H1 (cell line): Measurements from ENCODE around the gene ZNF575. TPM values are rescaled to one million over a fixed set of nuclear protein-coding genes. Genes with fewer than 3 reads are reported as not detected.

ENCODE experiments used
- polyA plus RNA-seq, 7 experiments: library from polyadenylated mRNA; depleted of rRNA in 3 of 7; stranded (reverse) in 5 of 7; unstranded in 2 of 7; fragments of >200 nt in 5 of 7; fragments of 200-250 nt in 2 of 7; gene quantifications; 1 replicate in 5 of 7; 2 replicates in 1 of 7; 4 replicates in 1 of 7; pipeline versions ENCODE4 v1.2.1 to v1.2.3, GENCODE V29; 2011 to 2013; ENCODE audit warnings: missing spikeins in 2 of 7, mixed read lengths in 2 of 7
- total RNA-seq: library from RNA; stranded (reverse); fragmentation: NEBNext Ultra II Directional; extraction: Animal tissue kit (Norgen Biotek cat#: 25700); gene quantifications from 2 replicates; pipeline ENCODE4 v1.2.1, GENCODE V29; 2021

The ZNF575 gene
- total and polyA plus RNA-seq, 2 of the 8 experiments (the other 6 are each of a cell fraction or from before 2014, with no cell fraction given) = 0.05 TPM; not detected in 1

Other genes starting within 250 kb of the ZNF575 start
- gene CD177, start 179.5 kb upstream of the ZNF575 start, total RNA-seq = 3.4 and 4.2 TPM in 2 replicates
- 10.0 and 10.5 TPM in 2 replicates for gene CD177, start 179.5 kb upstream of the ZNF575 start, polyA plus RNA-seq (2011; rRNA removed)
- not detected in 2 replicates for gene TEX101, start 118.3 kb upstream of the ZNF575 start, total RNA-seq
- gene TEX101, start 118.3 kb upstream of the ZNF575 start, polyA plus RNA-seq (2011; rRNA removed) = 0.06 and 0.12 TPM in 2 replicates
- gene LYPD3, start 67.6 kb upstream of the ZNF575 start, total RNA-seq = 4.0 and 4.1 TPM in 2 replicates
- gene LYPD3, start 67.6 kb upstream of the ZNF575 start, polyA plus RNA-seq (2011; rRNA removed) = 16.4 and 18.4 TPM in 2 replicates
- gene PHLDB3, start 28.4 kb upstream of the ZNF575 start, total RNA-seq = 7.5 and 8.5 TPM in 2 replicates
- gene PHLDB3, start 28.4 kb upstream of the ZNF575 start, polyA plus RNA-seq (2011; rRNA removed) = 4.0 and 6.5 TPM in 2 replicates
- 18.6 and 19.9 TPM in 2 replicates for gene ETHE1, start 6.0 kb upstream of the ZNF575 start, total RNA-seq
- gene ETHE1, start 6.0 kb upstream of the ZNF575 start, polyA plus RNA-seq (2011; rRNA removed) = 92.7 and 96.0 TPM in 2 replicates
- 42.5 and 48.5 TPM in 2 replicates for gene XRCC1, start 42.3 kb downstream of the ZNF575 start, total RNA-seq
- 44.4 and 57.9 TPM in 2 replicates for gene XRCC1, start 42.3 kb downstream of the ZNF575 start, polyA plus RNA-seq (2011; rRNA removed)
- 7.5 and 9.2 TPM in 2 replicates for gene PINLYP, start 42.6 kb downstream of the ZNF575 start, total RNA-seq
- gene PINLYP, start 42.6 kb downstream of the ZNF575 start, polyA plus RNA-seq (2011; rRNA removed) = 27.1 and 31.3 TPM in 2 replicates
- gene IRGQ, start 62.9 kb downstream of the ZNF575 start, total RNA-seq = 39.9 and 42.9 TPM in 2 replicates
- 10.5 and 16.0 TPM in 2 replicates for gene IRGQ, start 62.9 kb downstream of the ZNF575 start, polyA plus RNA-seq (2011; rRNA removed)
- gene ZNF576, start 63.4 kb downstream of the ZNF575 start, total RNA-seq = 13.6 and 14.7 TPM in 2 replicates
- gene ZNF576, start 63.4 kb downstream of the ZNF575 start, polyA plus RNA-seq (2011; rRNA removed) = 32.4 and 35.9 TPM in 2 replicates
- 0.11 and 0.25 TPM in 2 replicates for gene SRRM5, start 78.9 kb downstream of the ZNF575 start, total RNA-seq
- gene SRRM5, start 78.9 kb downstream of the ZNF575 start, polyA plus RNA-seq (2011; rRNA removed) = 0.06 and 0.16 TPM in 2 replicates
- gene ZNF428, start 86.4 kb downstream of the ZNF575 start, total RNA-seq = 16.7 and 19.5 TPM in 2 replicates
- 7.8 and 15.5 TPM in 2 replicates for gene ZNF428, start 86.4 kb downstream of the ZNF575 start, polyA plus RNA-seq (2011; rRNA removed)
- gene CADM4, start 106.7 kb downstream of the ZNF575 start, total RNA-seq = 23.1 and 25.0 TPM in 2 replicates
- 13.5 and 20.7 TPM in 2 replicates for gene CADM4, start 106.7 kb downstream of the ZNF575 start, polyA plus RNA-seq (2011; rRNA removed)
- 22.9 and 23.0 TPM in 2 replicates for gene PLAUR, start 137.0 kb downstream of the ZNF575 start, total RNA-seq
- 23.4 and 29.8 TPM in 2 replicates for gene PLAUR, start 137.0 kb downstream of the ZNF575 start, polyA plus RNA-seq (2011; rRNA removed)
- not detected in 2 replicates for gene IRGC, start 182.9 kb downstream of the ZNF575 start, total RNA-seq
- not detected in 2 replicates for gene IRGC, start 182.9 kb downstream of the ZNF575 start, polyA plus RNA-seq (2011; rRNA removed)
- 28.7 and 34.0 TPM in 2 replicates for gene SMG9, start 221.8 kb downstream of the ZNF575 start, total RNA-seq
- 20.4 and 25.6 TPM in 2 replicates for gene SMG9, start 221.8 kb downstream of the ZNF575 start, polyA plus RNA-seq (2011; rRNA removed)
- 0.78 and 1.0 TPM in 2 replicates for gene KCNN4, start 247.8 kb downstream of the ZNF575 start, total RNA-seq
- 1.5 and 2.0 TPM in 2 replicates for gene KCNN4, start 247.8 kb downstream of the ZNF575 start, polyA plus RNA-seq (2011; rRNA removed)